ENCODE measurements around the gene HEXIM1. TPM values are rescaled to one million over a fixed set of nuclear protein-coding genes. Genes with fewer than 3 reads are reported as not detected.

Gene HEXIM1
- total and polyA plus RNA-seq, 7 experiments from 2014 or later: 5.1 to 41.3 (median 30.5) TPM

- no peaks in the 10 kb centered on the region for H3K9me3 Mint-ChIP-seq
- Histone ChIP-seq H3K27me3 (ENCODE audit: control insufficient read depth in 2 of 2, insufficient read depth in 2 of 2, low read length in 2 of 2) (no peaks in the 10 kb centered on the region), H3K4me3 (ENCODE audit: low read length) (peak overlapping the region; percentile 94), H3K4me1 (ENCODE audit: control insufficient read depth in 2 of 2, insufficient read depth in 2 of 2, low read length in 2 of 2) (peaks cover 12 to 14% of the 10 kb centered on the region in 2 donors), H3K36me3 (ENCODE audit: control insufficient read depth in 2 of 3, insufficient read depth in 3 of 3, low read length in 3 of 3) (peaks cover 0 to 17% (median 0%) of the 10 kb centered on the region in 3 experiments), H3K9me3 (ENCODE audit: control insufficient read depth in 2 of 3, low read length in 3 of 3) (no peaks in the 10 kb centered on the region), H3K27ac (ENCODE audit: low read depth, low read length) (peak overlapping the region; percentile 76)
- peak overlapping the region; percentile 75 to 92 (median 82) for H3K27ac Mint-ChIP-seq
- peaks cover 0 to 3% (median 0%) of the 10 kb centered on the region in 5 donors for H3K36me3 Mint-ChIP-seq
- ATAC-seq: no peak
- intact Hi-C loops (cut with micrococcal nuclease): loop anchor here (1.0 to 2.0 kb wide), 9 partner anchors 11 to 249 kb away; partner anchors contain the start of genes EFTUD2 (in 1 of the 2), HEXIM1 (in 1 of the 2), HEXIM2 (in 1 of the 2) and MAP3K14 (in 1 of the 2)
- ChIA-PET CTCF (interaction anchor here (0.6 to 4.0 kb wide), 40 partner anchors 8 to 273 kb away, joined by 3 to 114 read pairs (median 4); partner anchors contain the start of genes C1QL1, HEXIM1, HEXIM2 and NMT1), POLR2A (interaction anchor here (0.6 to 13.3 kb wide), 12 partner anchors 12 to 94 kb away, joined by 3 to 232 read pairs (median 8); partner anchors contain the start of genes HEXIM1 and HEXIM2)
- no peak for DNase-seq
- H3K4me3 Mint-ChIP-seq: peak overlapping the region; percentile 87 to 95 (median 90)
- peaks cover 7 to 30% (median 25%) of the 10 kb centered on the region in 7 donors for H3K4me1 Mint-ChIP-seq
- H3K27me3 Mint-ChIP-seq: peaks cover 0 to 3% (median 0%) of the 10 kb centered on the region in 5 donors
Measured at GRCh38 chr17:45135978-45136791, 12.1 kb upstream of the HEXIM1 start.

- Mint-ChIP-seq H3K36me3 (peaks cover 0 to 4% (median 0%) of the 10 kb centered on the region in 5 donors), H3K4me3 (peak overlapping the region in 7 of 10 donors; percentile 87 to 95 (median 89)), H3K4me1 (peaks cover 13 to 36% (median 31%) of the 10 kb centered on the region in 7 donors), H3K9me3 (no peaks in the 10 kb centered on the region), H3K27me3 (no peaks in the 10 kb centered on the region), H3K27ac (peak overlapping the region in 2 of 9 donors; percentile 22 to 45)
- no peak for DNase-seq
- peaks cover 0 to 17% (median 0%) of the 10 kb centered on the region in 3 experiments for H3K36me3 ChIP-seq (ENCODE audit: control insufficient read depth in 2 of 3, insufficient read depth in 3 of 3, low read length in 3 of 3)
- intact Hi-C loops (cut with micrococcal nuclease): no loop called here
- CTCF ChIA-PET: interaction anchor here (3.8 to 4.0 kb wide), 2 partner anchors 13 to 60 kb away, joined by 82 to 114 read pairs; partner anchors contain the start of gene HEXIM1
- no peaks in the 10 kb centered on the region for H3K9me3 ChIP-seq (ENCODE audit: control insufficient read depth in 2 of 3, low read length in 3 of 3)
- POLR2A ChIA-PET: interaction anchor here (2.1 to 13.3 kb wide), 4 partner anchors 12 to 36 kb away, joined by 10 to 232 read pairs (median 15); partner anchors contain the start of genes HEXIM1 and HEXIM2
- H3K4me3 ChIP-seq (ENCODE audit: low read length): no peak overlapping the region
- H3K4me1 ChIP-seq (ENCODE audit: control insufficient read depth in 2 of 2, insufficient read depth in 2 of 2, low read length in 2 of 2): peaks cover 12 to 19% of the 10 kb centered on the region in 2 donors
- no peaks in the 10 kb centered on the region for H3K27me3 ChIP-seq (ENCODE audit: control insufficient read depth in 2 of 2, insufficient read depth in 2 of 2, low read length in 2 of 2)
- no peak for ATAC-seq
- no peak overlapping the region for H3K27ac ChIP-seq (ENCODE audit: low read depth, low read length)
Measured at GRCh38 chr17:45136846-45137560, 11.3 kb upstream of the HEXIM1 start.

GRCh38 chr17:45137561-45138305, 10.5 kb upstream of the HEXIM1 start:
- Mint-ChIP-seq H3K4me3 (peak overlapping the region in 1 of 10 donors; percentile 25), H3K27ac (peak overlapping the region in 2 of 9 donors; percentile 12 to 42), H3K36me3 (peaks cover 0 to 4% (median 0%) of the 10 kb centered on the region in 5 donors), H3K27me3 (no peaks in the 10 kb centered on the region), H3K4me1 (peaks cover 14 to 38% (median 31%) of the 10 kb centered on the region in 7 donors), H3K9me3 (no peaks in the 10 kb centered on the region)
- ATAC-seq (no peak), DNase-seq (no peak)
- no peaks in the 10 kb centered on the region for H3K27me3 ChIP-seq (ENCODE audit: control insufficient read depth in 2 of 2, insufficient read depth in 2 of 2, low read length in 2 of 2)
- intact Hi-C loops (cut with micrococcal nuclease): no loop called here
- no peak overlapping the region for H3K4me3 ChIP-seq (ENCODE audit: low read length)
- H3K4me1 ChIP-seq (ENCODE audit: control insufficient read depth in 2 of 2, insufficient read depth in 2 of 2, low read length in 2 of 2): peaks cover 12 to 19% of the 10 kb centered on the region in 2 donors
- POLR2A ChIA-PET: interaction anchor here (2.7 to 13.3 kb wide), 3 partner anchors 11 to 60 kb away, joined by 11 to 232 read pairs (median 12); partner anchors contain the start of genes HEXIM1 and HEXIM2
- H3K36me3 ChIP-seq (ENCODE audit: control insufficient read depth in 2 of 3, insufficient read depth in 3 of 3, low read length in 3 of 3): peaks cover 0 to 14% (median 0%) of the 10 kb centered on the region in 3 experiments
- H3K27ac ChIP-seq (ENCODE audit: low read depth, low read length): no peak overlapping the region
- CTCF ChIA-PET: interaction anchor here (0.9 to 4.0 kb wide), 2 partner anchors 11 to 12 kb away, joined by 3 to 114 read pairs; partner anchors contain the start of gene HEXIM1
- no peaks in the 10 kb centered on the region for H3K9me3 ChIP-seq (ENCODE audit: control insufficient read depth in 2 of 3, low read length in 3 of 3)

- no peak overlapping the region for H3K4me3 ChIP-seq (ENCODE audit: low read length)
- Mint-ChIP-seq H3K9me3 (no peaks in the 10 kb centered on the region), H3K36me3 (peaks cover 0 to 4% (median 0%) of the 10 kb centered on the region in 5 donors), H3K27me3 (no peaks in the 10 kb centered on the region), H3K27ac (no peak overlapping the region), H3K4me1 (peaks cover 9 to 44% (median 33%) of the 10 kb centered on the region in 7 donors), H3K4me3 (no peak overlapping the region)
- H3K36me3 ChIP-seq (ENCODE audit: control insufficient read depth in 2 of 3, insufficient read depth in 3 of 3, low read length in 3 of 3): peaks cover 0 to 10% (median 0%) of the 10 kb centered on the region in 3 experiments
- no peaks in the 10 kb centered on the region for H3K9me3 ChIP-seq (ENCODE audit: control insufficient read depth in 2 of 3, low read length in 3 of 3)
- H3K27ac ChIP-seq (ENCODE audit: low read depth, low read length): no peak overlapping the region
- DNase-seq (no peak), ATAC-seq (no peak)
- H3K4me1 ChIP-seq (ENCODE audit: control insufficient read depth in 2 of 2, insufficient read depth in 2 of 2, low read length in 2 of 2): peaks cover 16 to 19% of the 10 kb centered on the region in 2 donors
- CTCF ChIA-PET: interaction anchor here (1.8 to 2.8 kb wide), 2 partner anchors 12 to 58 kb away, joined by 12 to 14 read pairs; no protein-coding TSS in a partner anchor
- intact Hi-C loops (cut with micrococcal nuclease): no loop called here
- H3K27me3 ChIP-seq (ENCODE audit: control insufficient read depth in 2 of 2, insufficient read depth in 2 of 2, low read length in 2 of 2): no peaks in the 10 kb centered on the region
- POLR2A ChIA-PET: interaction anchor here (2.7 to 13.3 kb wide), 3 partner anchors 10 to 59 kb away, joined by 11 to 232 read pairs (median 12); partner anchors contain the start of genes HEXIM1 and HEXIM2
Measured at GRCh38 chr17:45138911-45139532, 9.3 kb upstream of the HEXIM1 start.

- no peak for DNase-seq
- no peak for ATAC-seq
- Mint-ChIP-seq H3K36me3 (peaks cover 0 to 4% (median 0%) of the 10 kb centered on the region in 5 donors), H3K27me3 (no peaks in the 10 kb centered on the region), H3K27ac (peak overlapping the region in 2 of 9 donors; percentile 22 to 46), H3K4me1 (peaks cover 9 to 46% (median 33%) of the 10 kb centered on the region in 7 donors), H3K9me3 (no peaks in the 10 kb centered on the region), H3K4me3 (no peak overlapping the region)
- Histone ChIP-seq H3K4me3 (ENCODE audit: low read length) (no peak overlapping the region), H3K9me3 (ENCODE audit: control insufficient read depth in 2 of 3, low read length in 3 of 3) (no peaks in the 10 kb centered on the region), H3K36me3 (ENCODE audit: control insufficient read depth in 2 of 3, insufficient read depth in 3 of 3, low read length in 3 of 3) (peaks cover 0 to 10% (median 0%) of the 10 kb centered on the region in 3 experiments), H3K4me1 (ENCODE audit: control insufficient read depth in 2 of 2, insufficient read depth in 2 of 2, low read length in 2 of 2) (peaks cover 16 to 19% of the 10 kb centered on the region in 2 donors), H3K27me3 (ENCODE audit: control insufficient read depth in 2 of 2, insufficient read depth in 2 of 2, low read length in 2 of 2) (no peaks in the 10 kb centered on the region), H3K27ac (ENCODE audit: low read depth, low read length) (no peak overlapping the region)
- ChIA-PET CTCF (interaction anchor here (0.8 to 2.8 kb wide), 3 partner anchors 9 to 58 kb away, joined by 3 to 14 read pairs (median 12); partner anchors contain the start of gene HEXIM1), POLR2A (interaction anchor here (2.7 to 13.3 kb wide), 3 partner anchors 9 to 58 kb away, joined by 11 to 232 read pairs (median 12); partner anchors contain the start of genes HEXIM1 and HEXIM2)
- intact Hi-C loops (cut with micrococcal nuclease): no loop called here
Measured at GRCh38 chr17:45139533-45139920, 8.7 kb upstream of the HEXIM1 start.

All from naive thymus-derived CD4-positive, alpha-beta T cell (primary cell).